CD14-positive monocyte (primary cell): Measurements from ENCODE around the gene DGCR6. TPM values are rescaled to one million over a fixed set of nuclear protein-coding genes. Genes with fewer than 3 reads are reported as not detected.
"Not testable (repeated sequence)": the region's sequence is repeated elsewhere in the genome, so short reads cannot be mapped to it uniquely, and the experiment has no call there.

Source experiments
- DNase-seq, 3 donors: peaks; one replicate each; pipeline ENCODE4 v3.0.0-alpha.2; 2011 to 2022
- H2AFZ ChIP-seq: 2 replicates; pipeline ENCODE4 v1.6.0; 2012; ENCODE audit warnings: mild to moderate bottlenecking, low read depth, low read length, inconsistent platforms; ENCODE audit not compliant: insufficient read depth, poor library complexity, severe bottlenecking
- H3K27ac ChIP-seq, 2 donors: 1 replicate in 1 of 2; 2 replicates in 1 of 2; pipeline ENCODE4 v1.5.1; 2012 to 2013; ENCODE audit warnings: low read length in 2 of 2, control low read depth in 1 of 2, inconsistent platforms in 1 of 2, low read depth in 1 of 2, mild to moderate bottlenecking in 1 of 2
- H3K27me3 ChIP-seq, 2 donors: one replicate each; pipeline versions ENCODE4 v1.6.0 to v1.6.1; 2011 to 2013; ENCODE audit warnings: low read length in 2 of 2; ENCODE audit not compliant: control insufficient read depth in 2 of 2, insufficient read depth in 2 of 2
- H3K36me3 ChIP-seq, 2 donors: replicated peaks in 1 of 2; 1 replicate in 1 of 2; 2 replicates in 1 of 2; pipeline versions ENCODE4 v1.5.1 to v1.6.1; 2012 to 2013; ENCODE audit warnings: low read length in 2 of 2, control low read depth in 1 of 2, inconsistent platforms in 1 of 2, mild to moderate bottlenecking in 1 of 2; ENCODE audit not compliant: insufficient read depth in 2 of 2, control insufficient read depth in 1 of 2
- H3K4me1 ChIP-seq, 2 donors: 1 replicate in 1 of 2; 2 replicates in 1 of 2; pipeline versions ENCODE4 v1.5.1 to v1.6.1; 2012 to 2013; ENCODE audit warnings: low read length in 2 of 2, control low read depth in 1 of 2, inconsistent platforms in 1 of 2, mild to moderate bottlenecking in 1 of 2, moderate library complexity in 1 of 2; ENCODE audit not compliant: insufficient read depth in 2 of 2, control insufficient read depth in 1 of 2
- H3K4me2 ChIP-seq: replicated peaks from 2 replicates; pipeline ENCODE3; 2012; ENCODE audit warnings: low read length, moderate library complexity, mild to moderate bottlenecking; ENCODE audit not compliant: poor library complexity, severe bottlenecking; ENCODE audit errors: extremely low read depth
- H3K4me3 ChIP-seq, 3 experiments: fragments of 200-600 bp in 1 of 3; sonication (generic) in 1 of 3; replicated peaks in 1 of 3; 1 replicate in 2 of 3; 2 replicates in 1 of 3; pipeline ENCODE4 v1.5.1; 2011 to 2013; ENCODE audit warnings: low read length in 3 of 3, mild to moderate bottlenecking in 3 of 3, control low read depth in 2 of 3, low read depth in 2 of 3, inconsistent platforms in 1 of 3, moderate library complexity in 1 of 3
- H3K79me2 ChIP-seq: 2 replicates; pipeline ENCODE4 v1.6.0; 2012; ENCODE audit warnings: mild to moderate bottlenecking, control low read depth, inconsistent platforms, low read length, moderate library complexity; ENCODE audit not compliant: insufficient read depth
- H3K9ac ChIP-seq: 2 replicates; pipeline ENCODE4 v1.6.0; 2017; ENCODE audit warnings: low read length, mild to moderate bottlenecking; ENCODE audit not compliant: insufficient read depth, poor library complexity, severe bottlenecking
- H3K9me3 ChIP-seq, 2 donors: replicated peaks in 1 of 2; 1 replicate in 1 of 2; 2 replicates in 1 of 2; pipeline versions ENCODE4 v1.5.1 to v1.6.1; 2012 to 2013; ENCODE audit warnings: low read length in 2 of 2, control low read depth in 1 of 2; ENCODE audit not compliant: control insufficient read depth in 1 of 2, insufficient read depth in 1 of 2
- H4K20me1 ChIP-seq: 2 replicates; pipeline ENCODE4 v1.6.0; 2012; ENCODE audit warnings: mild to moderate bottlenecking, low read length, control low read depth, moderate library complexity; ENCODE audit not compliant: insufficient read depth
- H3K27ac Mint-ChIP-seq, 7 donors: one replicate each; pipeline ENCODE4 v1.8.0; 2020; ENCODE audit warnings: mild to moderate bottlenecking in 7 of 7, mixed read lengths in 7 of 7, moderate library complexity in 6 of 7, inconsistent platforms in 2 of 7
- H3K27me3 Mint-ChIP-seq, 3 donors: one replicate each; pipeline ENCODE4 v1.8.0; 2021 to 2022; ENCODE audit warnings: low read depth in 3 of 3, mild to moderate bottlenecking in 3 of 3, mixed read lengths in 3 of 3, moderate library complexity in 3 of 3, inconsistent platforms in 1 of 3
- H3K36me3 Mint-ChIP-seq, 2 donors: one replicate each; pipeline ENCODE4 v1.8.0; 2020; ENCODE audit warnings: mixed read lengths in 2 of 2, inconsistent platforms in 1 of 2, mild to moderate bottlenecking in 1 of 2
- H3K4me1 Mint-ChIP-seq: one replicate; pipeline ENCODE4 v1.8.0; 2020; ENCODE audit warnings: mild to moderate bottlenecking, mixed read lengths
- H3K4me3 Mint-ChIP-seq, 2 donors: one replicate each; pipeline ENCODE4 v1.8.0; 2020; ENCODE audit warnings: mild to moderate bottlenecking in 2 of 2, mixed read lengths in 2 of 2, moderate library complexity in 1 of 2
- H3K9me3 Mint-ChIP-seq, 7 donors: one replicate each; pipeline ENCODE4 v1.8.0; 2020 to 2022; ENCODE audit warnings: mixed read lengths in 7 of 7, mild to moderate bottlenecking in 6 of 7, moderate library complexity in 6 of 7, inconsistent platforms in 2 of 7
- WGBS: methylation state at CpG from one replicate; pipeline ENCODE4 v1.1.5; 2013; ENCODE audit warnings: missing lambda C conversion rate; ENCODE audit not compliant: insufficient coverage; 5-methylcytosine and 5-hydroxymethylcytosine counted together
- intact Hi-C, 2 donors: fragments of 100-400 bp; cut with micrococcal nuclease; formaldehyde crosslinking; loops; one replicate each; pipeline versions ENCODE4 v1.15.0 to v1.15.1; 2023
- polyA plus RNA-seq, 3 donors: library from polyadenylated mRNA; depleted of rRNA in 1 of 3; unstranded in 2 of 3; stranded (reverse) in 1 of 3; fragments of 300-500 nt in 2 of 3; fragments of >200 nt in 1 of 3; fragmentation: Illumina TruSeq in 2 of 3; gene quantifications; 1 replicate in 2 of 3; 2 replicates in 1 of 3; pipeline ENCODE4 v1.2.3, GENCODE V29; 2012 to 2021
- TF ChIP-seq, protein P1 (sequence below): fragments of 200-600 bp; IDR thresholded peaks from one replicate; pipeline ENCODE4 v1.8.0; 2022; ENCODE audit warnings: antibody characterized with exemption, mild to moderate bottlenecking

The DGCR6 gene
- polyA plus RNA-seq, 3 donors, result 0.17 to 5.1 (median 0.36) TPM

DNA sequence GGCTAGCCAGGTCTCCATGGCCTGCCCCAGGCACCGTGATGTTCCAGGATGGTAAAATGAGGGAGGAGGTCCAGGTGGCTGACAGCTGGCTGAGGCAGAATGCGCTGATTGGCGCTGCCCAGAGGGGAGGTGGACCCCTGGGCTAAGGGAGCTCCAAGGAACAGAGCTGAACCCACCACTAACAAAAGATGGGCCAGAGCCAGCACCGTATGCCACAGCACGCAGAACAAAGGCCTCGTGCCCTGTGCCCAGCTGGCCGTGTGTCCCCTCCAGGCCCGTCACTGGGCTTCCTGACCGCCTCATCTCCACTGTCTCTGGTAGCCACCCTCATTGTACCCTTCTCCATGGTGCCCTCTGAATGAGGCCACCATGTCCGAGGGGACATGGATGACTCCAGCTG lies 49.6 kb downstream of the DGCR6 start:
- no peaks in the 10 kb centered on the region for H3K9me3 Mint-ChIP-seq
- H4K20me1 ChIP-seq, result no peaks in the 10 kb centered on the region
- DNase-seq, result no peak
- H3K27me3 ChIP-seq, result no peaks in the 10 kb centered on the region
- H3K27ac Mint-ChIP-seq, result no peak overlapping the region
- no peaks in the 10 kb centered on the region for H3K36me3 Mint-ChIP-seq
- 97% methylated on average over 6 of the region's 10 CpGs for WGBS
- H3K27me3 Mint-ChIP-seq, result peaks cover 1 to 3% (median 3%) of the 10 kb centered on the region in 3 donors
- H3K4me2 ChIP-seq, result no peak overlapping the region
- H3K4me3 Mint-ChIP-seq, result no peak overlapping the region
- H3K79me2 ChIP-seq, result no peaks in the 10 kb centered on the region
- no peaks in the 10 kb centered on the region for H3K4me1 ChIP-seq
- TF ChIP-seq, protein P1, sequence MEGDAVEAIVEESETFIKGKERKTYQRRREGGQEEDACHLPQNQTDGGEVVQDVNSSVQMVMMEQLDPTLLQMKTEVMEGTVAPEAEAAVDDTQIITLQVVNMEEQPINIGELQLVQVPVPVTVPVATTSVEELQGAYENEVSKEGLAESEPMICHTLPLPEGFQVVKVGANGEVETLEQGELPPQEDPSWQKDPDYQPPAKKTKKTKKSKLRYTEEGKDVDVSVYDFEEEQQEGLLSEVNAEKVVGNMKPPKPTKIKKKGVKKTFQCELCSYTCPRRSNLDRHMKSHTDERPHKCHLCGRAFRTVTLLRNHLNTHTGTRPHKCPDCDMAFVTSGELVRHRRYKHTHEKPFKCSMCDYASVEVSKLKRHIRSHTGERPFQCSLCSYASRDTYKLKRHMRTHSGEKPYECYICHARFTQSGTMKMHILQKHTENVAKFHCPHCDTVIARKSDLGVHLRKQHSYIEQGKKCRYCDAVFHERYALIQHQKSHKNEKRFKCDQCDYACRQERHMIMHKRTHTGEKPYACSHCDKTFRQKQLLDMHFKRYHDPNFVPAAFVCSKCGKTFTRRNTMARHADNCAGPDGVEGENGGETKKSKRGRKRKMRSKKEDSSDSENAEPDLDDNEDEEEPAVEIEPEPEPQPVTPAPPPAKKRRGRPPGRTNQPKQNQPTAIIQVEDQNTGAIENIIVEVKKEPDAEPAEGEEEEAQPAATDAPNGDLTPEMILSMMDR, result no peak
- no peak overlapping the region for H3K9ac ChIP-seq
- H3K4me3 ChIP-seq, result no peak overlapping the region
- H3K36me3 ChIP-seq, result no peaks in the 10 kb centered on the region
- H3K9me3 ChIP-seq, result no peaks in the 10 kb centered on the region
- intact Hi-C loops, result loop anchor here in 1 of 2 donors (5.0 kb wide), 1 partner anchor 762 kb away; no protein-coding TSS in a partner anchor
- H3K4me1 Mint-ChIP-seq, result no peaks in the 10 kb centered on the region
- no peak overlapping the region for H3K27ac ChIP-seq
- H2AFZ ChIP-seq, result no peak overlapping the region

GRCh38 chr22:18956121-18956895 lies 50.2 kb downstream of the DGCR6 start:
- not testable (repeated sequence) for H3K4me3 Mint-ChIP-seq, H3K4me1 Mint-ChIP-seq, H3K4me1 ChIP-seq, H3K9me3 ChIP-seq, H3K36me3 ChIP-seq, H3K27ac ChIP-seq, H3K9ac ChIP-seq, H4K20me1 ChIP-seq, DNase-seq, H3K9me3 Mint-ChIP-seq, H3K27me3 ChIP-seq, H2AFZ ChIP-seq, H3K79me2 ChIP-seq, H3K36me3 Mint-ChIP-seq, H3K27ac Mint-ChIP-seq, H3K4me2 ChIP-seq, H3K27me3 Mint-ChIP-seq, H3K4me3 ChIP-seq
- 80% methylated on average over 9 of the region's 15 CpGs for WGBS
- intact Hi-C loops, result loop anchor here in 1 of 2 donors (5.0 kb wide), 1 partner anchor 761 kb away; no protein-coding TSS in a partner anchor

DNA sequence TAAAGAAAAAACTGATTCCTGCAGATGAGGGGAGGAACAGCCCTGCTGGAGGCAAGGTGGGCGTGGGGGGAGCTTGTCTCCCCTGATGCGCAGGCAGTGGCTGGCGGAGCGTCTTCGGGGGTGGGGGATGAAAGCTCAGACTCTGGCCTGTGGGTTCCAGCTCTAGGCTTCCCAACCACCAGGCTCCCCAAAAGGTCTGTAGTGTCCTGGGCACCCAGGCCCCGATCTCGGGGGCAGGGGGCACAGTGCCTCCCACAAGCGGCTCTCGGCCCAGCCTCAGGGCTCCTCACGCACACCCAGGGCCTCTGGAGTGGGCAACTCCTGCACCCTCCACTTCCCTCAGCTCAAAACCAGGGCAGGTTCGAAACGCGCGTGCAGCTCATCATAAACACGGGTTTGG lies 50.8 kb downstream of the DGCR6 start:
- H3K9ac ChIP-seq, DNase-seq, H3K4me3 Mint-ChIP-seq, H3K36me3 ChIP-seq, H3K27me3 Mint-ChIP-seq, H2AFZ ChIP-seq, H3K36me3 Mint-ChIP-seq, H3K9me3 Mint-ChIP-seq, H3K27me3 ChIP-seq, H3K4me3 ChIP-seq, H3K9me3 ChIP-seq, H3K4me1 ChIP-seq, H3K27ac Mint-ChIP-seq, H3K4me1 Mint-ChIP-seq, H4K20me1 ChIP-seq, H3K79me2 ChIP-seq, H3K4me2 ChIP-seq, H3K27ac ChIP-seq: not testable (repeated sequence)
- intact Hi-C loops, result loop anchor here in 1 of 2 donors (5.0 kb wide), 1 partner anchor 760 kb away; no protein-coding TSS in a partner anchor
- 80% methylated on average over 2 of the region's 15 CpGs for WGBS
